Heart left ventricle (tissue), 16 donors: ENCODE measurements around the gene DIP2C. TPM values are rescaled to one million over a fixed set of nuclear protein-coding genes. Genes with fewer than 3 reads are reported as not detected.

ENCODE experiments used
- ATAC-seq, 4 donors: fragments of 200-7000 bp; cut with Tn5 transposase; one replicate each; pipeline ENCODE4 v1.9.1; 2020 to 2022; ENCODE audit warnings: moderate library complexity in 4 of 4, mild to moderate bottlenecking in 3 of 4, moderate number of reproducible peaks in 1 of 4
- DNase-seq, 5 donors: peaks; one replicate each; pipeline ENCODE4 v3.0.0-alpha.2; 2020
- H3K27ac ChIP-seq, 12 donors: fragments of 200-600 bp; sonication (generic) in 4 of 12; one replicate each; pipeline versions ENCODE4 v1.5.0 to v1.8.0; 2016 to 2022; ENCODE audit warnings: mild to moderate bottlenecking in 2 of 12
- H3K27me3 ChIP-seq, 9 donors: fragments of 200-600 bp; sonication (generic) in 2 of 9; one replicate each; pipeline versions ENCODE4 v1.5.1 to v1.8.0; 2016 to 2022; ENCODE audit warnings: mild to moderate bottlenecking in 3 of 9
- H3K36me3 ChIP-seq, 9 donors: fragments of 200-600 bp; sonication (generic) in 2 of 9; one replicate each; pipeline versions ENCODE4 v1.5.0 to v1.8.0; 2018 to 2022; ENCODE audit warnings: mild to moderate bottlenecking in 2 of 9
- H3K4me1 ChIP-seq, 12 donors: fragments of 200-600 bp; sonication (generic) in 4 of 12; one replicate each; pipeline versions ENCODE4 v1.5.0 to v1.8.0; 2016 to 2022; ENCODE audit warnings: mild to moderate bottlenecking in 3 of 12
- H3K4me3 ChIP-seq, 12 donors: fragments of 200-600 bp; sonication (generic) in 4 of 12; one replicate each; pipeline versions ENCODE4 v1.5.0 to v1.8.0; 2017 to 2022; ENCODE audit warnings: mild to moderate bottlenecking in 9 of 12, moderate library complexity in 4 of 12
- H3K9me3 ChIP-seq, 12 donors: fragments of 200-600 bp; sonication (generic) in 4 of 12; one replicate each; pipeline versions ENCODE4 v1.5.0 to v1.8.0; 2016 to 2022; ENCODE audit warnings: mild to moderate bottlenecking in 1 of 12
- CTCF ChIP-seq, 12 donors: fragments of 200-600 bp; sonication (generic) in 4 of 12; IDR thresholded peaks; one replicate each; pipeline versions ENCODE4 v1.5.0 to v1.8.0; 2018 to 2022; ENCODE audit warnings: antibody characterized with exemption in 12 of 12, mild to moderate bottlenecking in 5 of 12
- POLR2A ChIP-seq, 2 donors: fragments of 450-650 bp; IDR thresholded peaks; one replicate each; pipeline ENCODE4 v1.6.1; 2017; ENCODE audit warnings: antibody characterized with exemption in 2 of 2, mild to moderate bottlenecking in 2 of 2, moderate library complexity in 2 of 2
- WGBS, 4 donors: extraction: QIAGEN DNeasy Blood & Tissue Kit in 2 of 4; methylation state at CpG; one replicate each; pipeline versions ENCODE4 v1.1.5 to v1.1.7; 2013 to 2018; 5-methylcytosine and 5-hydroxymethylcytosine counted together
- intact Hi-C, 10 donors: fragments of 100-400 bp; cut with DNase I; formaldehyde crosslinking; loops; one replicate each; pipeline versions ENCODE4 v1.11.1 to v1.14.2; 2022
- polyA plus RNA-seq, 2 donors: library from polyadenylated mRNA; stranded (reverse); fragments of 200-250 nt; gene quantifications; one replicate each; pipeline ENCODE4 v1.2.3, GENCODE V29; 2013
- total RNA-seq, 9 donors: library from RNA; depleted of rRNA in 2 of 9; stranded (reverse); fragments of >200 nt in 2 of 9; fragmentation: NEBNext Ultra II Directional in 3 of 9; extraction: Animal tissue kit (Norgen Biotek cat#: 25700) in 3 of 9; gene quantifications; one replicate each; pipeline versions ENCODE4 v1.1.0 to v1.2.4, GENCODE V29; 2016 to 2023
- donor health status: ischemic (EF 13 %, LVEDD 7.1; RV severe dilation, severe dysfunction).
- donor health status: healthy with polysubstance abuse.
- donor health status: DM: no; HTN: yes; CAD: no.
- donor health status: DM: no; HTN: no; CAD: no.
- donor health status: ischemic (EF 25% LVEDD 6.9; RV normal size, moderate dysfunction).
- donor health status: ischemic (EF 25% LVEDD 5.7; RV mildly dilated, moderate dysfunction).
- donor health status: healthy.
- donor health status: DM: yes; HTN: yes; CAD: no.
- donor health status: ischemic (EF 35%, LVEDD 5.7; RV mildly dilated, moderate dysfunction).
- donor health status: nonischemic (EF 11% LVEDD 7.7; RV severe dilation, severe dysfunction).
- donor health status: DM: yes; HTN: yes; CAD: no.
- donor health status: PGD.
- donor health status: ischemic (EF 29% LVEDD 5.4; RV normal size, mild dysfunction).
- donor health status: nonischemic (EF 23%, LVEDD 6.1; RV moderate dilation, normal function).

DIP2C gene
- total and polyA plus RNA-seq, 11 donors, result 7.4 to 43.1 (median 28.5) TPM

- Histone ChIP-seq H3K4me1 (peaks cover 0 to 3% (median 0%) of the 10 kb centered on the region in 12 donors), H3K27me3 (no peaks in the 10 kb centered on the region), H3K4me3 (no peak overlapping the region), H3K27ac (no peak overlapping the region), H3K9me3 (peaks cover 0 to 20% (median 7%) of the 10 kb centered on the region in 12 donors), H3K36me3 (no peaks in the 10 kb centered on the region)
- no peak for TF ChIP-seq CTCF (IDR thresholded peaks at IDR 0.05)
- no peak for TF ChIP-seq POLR2A (IDR thresholded peaks at IDR 0.05)
- DNase-seq (no peak), ATAC-seq (no peak)
- WGBS, 4 donors, result 40 to 47% (median 45%) methylated on average over 5 of the region's 5 CpGs
- intact Hi-C loops, result loop anchor here in 1 of 10 donors (10.0 kb wide), 1 partner anchor 68 kb away; no protein-coding TSS in a partner anchor
Observed at GRCh38 chr10:716821-717220, 27.4 kb upstream of the DIP2C start.

- Histone ChIP-seq H3K4me1 (peaks cover 0 to 3% (median 0%) of the 10 kb centered on the region in 12 donors), H3K9me3 (peaks cover 0 to 20% (median 7%) of the 10 kb centered on the region in 12 donors), H3K27ac (no peak overlapping the region), H3K36me3 (no peaks in the 10 kb centered on the region), H3K27me3 (no peaks in the 10 kb centered on the region), H3K4me3 (no peak overlapping the region)
- TF ChIP-seq POLR2A (IDR thresholded peaks at IDR 0.05) (no peak), CTCF (IDR thresholded peaks at IDR 0.05) (no peak)
- DNase-seq (no peak), ATAC-seq (no peak)
- intact Hi-C loops, result loop anchor here in 2 of 10 donors (5.0 to 10.0 kb wide), 2 partner anchors 53 to 71 kb away; no protein-coding TSS in a partner anchor
- WGBS, 4 donors, result 85 to 93% (median 89%) methylated on average over 3 of the region's 3 CpGs
Observed at GRCh38 chr10:714214-714613, 24.7 kb upstream of the DIP2C start.

- Histone ChIP-seq H3K4me3 (no peak overlapping the region), H3K9me3 (peaks cover 0 to 20% (median 7%) of the 10 kb centered on the region in 12 donors), H3K27ac (no peak overlapping the region), H3K36me3 (no peaks in the 10 kb centered on the region), H3K4me1 (peaks cover 0 to 3% (median 0%) of the 10 kb centered on the region in 12 donors), H3K27me3 (no peaks in the 10 kb centered on the region)
- TF ChIP-seq POLR2A (IDR thresholded peaks at IDR 0.05) (no peak), CTCF (IDR thresholded peaks at IDR 0.05) (no peak)
- DNase-seq (no peak), ATAC-seq (no peak)
- 93 to 99% (median 95%) methylated on average over 2 of the region's 2 CpGs for WGBS, 4 donors
- intact Hi-C loops, result loop anchor here in 2 of 10 donors (5.0 to 10.0 kb wide), 2 partner anchors 55 to 72 kb away; no protein-coding TSS in a partner anchor
Observed at GRCh38 chr10:712575-712974, 23.1 kb upstream of the DIP2C start.

- no peak for ATAC-seq
Observed at GRCh38 chr10:712089-712488, 22.6 kb upstream of the DIP2C start.

More at GRCh38 chr10:712089-712488, 22.6 kb upstream of the DIP2C start:
- H3K36me3 ChIP-seq, result no peaks in the 10 kb centered on the region
- H3K4me1 ChIP-seq, result peaks cover 0 to 3% (median 0%) of the 10 kb centered on the region in 12 donors
- no peak for DNase-seq
- intact Hi-C loops, result loop anchor here in 2 of 10 donors (5.0 to 10.0 kb wide), 2 partner anchors 55 to 73 kb away; no protein-coding TSS in a partner anchor
- TF ChIP-seq POLR2A (IDR thresholded peaks at IDR 0.05) (no peak), CTCF (IDR thresholded peaks at IDR 0.05) (no peak)
- H3K4me3 ChIP-seq, result no peak overlapping the region
- H3K27me3 ChIP-seq, result no peaks in the 10 kb centered on the region
- H3K27ac ChIP-seq, result no peak overlapping the region
- WGBS, 4 donors, result 94 to 99% (median 96%) methylated on average over 5 of the region's 5 CpGs
- H3K9me3 ChIP-seq, result peaks cover 0 to 20% (median 7%) of the 10 kb centered on the region in 12 donors
